ENCODE data around the gene C2orf92.
"Not testable (repeated sequence)": the region's sequence is repeated elsewhere in the genome, so short reads cannot be mapped to it uniquely, and the experiment has no call there.

Gene C2orf92

DNA sequence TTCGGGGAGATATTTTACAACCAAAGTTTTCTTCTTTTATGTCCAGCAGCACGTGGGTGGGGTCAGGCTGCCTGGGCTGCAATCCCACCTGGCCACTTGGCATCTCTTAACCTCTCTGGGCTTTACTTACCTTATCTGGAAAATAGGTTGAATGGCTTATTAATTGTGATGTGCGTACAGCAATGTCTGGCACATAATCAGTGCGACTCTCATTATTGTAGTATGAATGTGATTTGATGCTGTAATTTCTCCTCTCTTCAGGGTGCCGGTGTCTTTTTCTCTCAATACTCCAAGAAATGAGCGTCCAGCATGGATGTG lies 41.8 kb downstream of the C2orf92 start:
- Histone ChIP-seq H3K27ac (ENCODE audit: low read length) (no peak overlapping the region), H3K4me3 (ENCODE audit: low read length) (no peak overlapping the region), H3K9ac (ENCODE audit: low read length) (no peak overlapping the region), H3K36me3 (ENCODE audit: control insufficient read depth, low read depth, low read length) (no peaks in the 10 kb centered on the region), H3K9me3 (ENCODE audit: control insufficient read depth, low read depth, low read length) (no peaks in the 10 kb centered on the region), H3K27me3 (ENCODE audit: control insufficient read depth, insufficient read depth, low read length) (no peaks in the 10 kb centered on the region), H3K4me1 (ENCODE audit: control insufficient read depth, low read depth, low read length) (no peaks in the 10 kb centered on the region)

- not testable (repeated sequence) for H3K4me3 ChIP-seq (ENCODE audit: low read length); H3K4me1 ChIP-seq (ENCODE audit: control insufficient read depth, low read depth, low read length); H3K36me3 ChIP-seq (ENCODE audit: control insufficient read depth, low read depth, low read length); H3K9ac ChIP-seq (ENCODE audit: low read length); H3K27me3 ChIP-seq (ENCODE audit: control insufficient read depth, insufficient read depth, low read length); H3K27ac ChIP-seq (ENCODE audit: low read length); H3K9me3 ChIP-seq (ENCODE audit: control insufficient read depth, low read depth, low read length)
Measured at GRCh38 chr2:97712175-97712574, 42.7 kb downstream of the C2orf92 start.

DNA sequence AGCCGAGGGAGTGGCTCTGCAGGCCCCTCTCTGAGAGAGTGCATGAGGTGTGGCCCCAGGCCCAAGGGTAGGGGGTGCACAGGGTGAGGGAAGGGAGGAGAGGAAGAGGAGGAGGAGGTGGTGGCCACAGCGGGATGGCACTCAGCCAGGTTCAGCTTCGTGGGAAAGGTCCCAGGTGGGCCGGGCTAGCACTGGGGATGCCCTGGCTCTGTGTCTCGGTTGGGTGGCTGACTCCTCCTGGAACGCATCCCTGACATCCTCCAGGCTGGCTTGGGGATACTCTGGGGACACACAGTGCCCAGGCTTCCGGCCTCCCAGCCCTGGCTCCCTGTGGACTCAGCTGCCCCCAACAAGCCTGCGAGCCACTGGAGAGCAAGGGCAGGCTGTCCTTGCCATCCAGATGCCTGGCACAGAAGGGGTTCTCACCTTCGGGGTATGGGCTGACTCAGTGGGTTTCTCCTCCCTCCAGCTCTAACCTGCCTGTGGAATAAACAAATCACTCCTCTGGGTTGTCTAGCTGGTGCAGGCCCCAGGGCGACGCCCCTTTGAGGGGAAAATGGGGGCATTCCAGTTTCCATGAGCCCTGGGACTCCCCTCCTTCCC lies 43.3 kb downstream of the C2orf92 start:
- Histone ChIP-seq H3K36me3 (ENCODE audit: control insufficient read depth, low read depth, low read length) (no peaks in the 10 kb centered on the region), H3K4me1 (ENCODE audit: control insufficient read depth, low read depth, low read length) (no peaks in the 10 kb centered on the region), H3K9me3 (ENCODE audit: control insufficient read depth, low read depth, low read length) (no peaks in the 10 kb centered on the region), H3K9ac (ENCODE audit: low read length) (no peak overlapping the region), H3K27ac (ENCODE audit: low read length) (no peak overlapping the region), H3K4me3 (ENCODE audit: low read length) (no peak overlapping the region), H3K27me3 (ENCODE audit: control insufficient read depth, insufficient read depth, low read length) (no peaks in the 10 kb centered on the region)

- no peak within 1 kb of the TSS for H3K27ac ChIP-seq (ENCODE audit: low read length)
- no peaks in the 10 kb centered on the region for H3K27me3 ChIP-seq (ENCODE audit: control insufficient read depth, insufficient read depth, low read length)
- no peaks in the 10 kb centered on the region for H3K36me3 ChIP-seq (ENCODE audit: control insufficient read depth, low read depth, low read length)
- no peaks in the 10 kb centered on the region for H3K4me1 ChIP-seq (ENCODE audit: control insufficient read depth, low read depth, low read length)
- no peaks in the 10 kb centered on the region for H3K9me3 ChIP-seq (ENCODE audit: control insufficient read depth, low read depth, low read length)
- no peak within 1 kb of the TSS for H3K9ac ChIP-seq (ENCODE audit: low read length)
- H3K4me3 ChIP-seq (ENCODE audit: low read length), result no peak within 1 kb of the TSS
Measured at GRCh38 chr2:97713296-97714083, 44.0 kb downstream of the C2orf92 start, which contains the start of gene ZAP70. ZAP70 (plus strand) TSS chr2:97713576; CDS start chr2:97724037, 10,461 bp downstream.

- Histone ChIP-seq H3K27me3 (ENCODE audit: control insufficient read depth, insufficient read depth, low read length) (no peaks in the 10 kb centered on the region), H3K9me3 (ENCODE audit: control insufficient read depth, low read depth, low read length) (no peaks in the 10 kb centered on the region), H3K4me1 (ENCODE audit: control insufficient read depth, low read depth, low read length) (no peaks in the 10 kb centered on the region), H3K36me3 (ENCODE audit: control insufficient read depth, low read depth, low read length) (no peaks in the 10 kb centered on the region), H3K9ac (ENCODE audit: low read length) (no peak overlapping the region), H3K27ac (ENCODE audit: low read length) (no peak overlapping the region), H3K4me3 (ENCODE audit: low read length) (no peak overlapping the region)
Measured at GRCh38 chr2:97714084-97714949, 44.8 kb downstream of the C2orf92 start.

GRCh38 chr2:97714950-97715652 lies 45.6 kb downstream of the C2orf92 start:
- Histone ChIP-seq H3K9ac (ENCODE audit: low read length) (no peak overlapping the region), H3K27ac (ENCODE audit: low read length) (no peak overlapping the region), H3K9me3 (ENCODE audit: control insufficient read depth, low read depth, low read length) (no peaks in the 10 kb centered on the region), H3K36me3 (ENCODE audit: control insufficient read depth, low read depth, low read length) (no peaks in the 10 kb centered on the region), H3K27me3 (ENCODE audit: control insufficient read depth, insufficient read depth, low read length) (no peaks in the 10 kb centered on the region), H3K4me3 (ENCODE audit: low read length) (no peak overlapping the region), H3K4me1 (ENCODE audit: control insufficient read depth, low read depth, low read length) (no peaks in the 10 kb centered on the region)

DNA sequence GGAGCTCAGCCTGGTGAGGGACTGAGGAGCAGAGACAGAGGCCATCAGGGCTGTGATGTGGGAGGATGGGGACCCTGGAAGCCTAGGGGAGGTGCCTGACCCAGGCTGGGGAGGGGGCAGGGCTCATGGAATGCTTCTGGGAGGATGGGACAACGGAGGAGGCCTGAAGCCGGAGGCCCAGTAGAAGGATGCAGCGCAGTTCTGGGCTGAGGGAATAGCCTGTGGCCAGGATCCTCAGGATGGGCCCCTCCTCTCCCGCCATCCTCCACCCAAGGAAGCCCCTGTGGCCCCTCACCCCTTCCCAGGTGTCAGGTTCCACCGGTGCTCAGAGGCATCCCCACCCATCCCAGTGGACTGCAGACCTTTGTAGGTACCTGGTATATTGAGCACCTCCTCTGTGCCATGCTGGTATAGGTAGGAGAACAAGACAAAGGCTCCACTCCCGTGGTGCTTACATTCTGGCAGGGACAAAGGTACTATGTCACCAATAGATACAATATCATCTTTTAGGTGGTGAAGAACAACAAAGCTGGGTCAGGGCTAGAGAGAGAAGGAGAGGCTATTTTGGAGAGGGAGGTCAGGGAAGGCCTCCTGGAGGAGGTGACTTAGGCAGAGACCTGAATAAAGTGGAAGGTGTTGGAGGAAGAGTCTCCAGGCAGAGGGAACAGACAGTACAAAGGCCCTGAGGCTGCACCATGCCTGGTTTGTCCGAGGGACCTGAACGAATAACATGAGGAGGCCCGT lies 46.6 kb downstream of the C2orf92 start:
- Histone ChIP-seq H3K27ac (ENCODE audit: low read length) (no peak overlapping the region), H3K9ac (ENCODE audit: low read length) (no peak overlapping the region), H3K27me3 (ENCODE audit: control insufficient read depth, insufficient read depth, low read length) (no peaks in the 10 kb centered on the region), H3K9me3 (ENCODE audit: control insufficient read depth, low read depth, low read length) (no peaks in the 10 kb centered on the region), H3K4me1 (ENCODE audit: control insufficient read depth, low read depth, low read length) (peaks cover 9% of the 10 kb centered on the region), H3K36me3 (ENCODE audit: control insufficient read depth, low read depth, low read length) (no peaks in the 10 kb centered on the region), H3K4me3 (ENCODE audit: low read length) (no peak overlapping the region)

- Histone ChIP-seq H3K27ac (ENCODE audit: low read length) (no peak overlapping the region), H3K4me1 (ENCODE audit: control insufficient read depth, low read depth, low read length) (peaks cover 10% of the 10 kb centered on the region), H3K9me3 (ENCODE audit: control insufficient read depth, low read depth, low read length) (no peaks in the 10 kb centered on the region), H3K9ac (ENCODE audit: low read length) (no peak overlapping the region), H3K4me3 (ENCODE audit: low read length) (no peak overlapping the region), H3K27me3 (ENCODE audit: control insufficient read depth, insufficient read depth, low read length) (no peaks in the 10 kb centered on the region), H3K36me3 (ENCODE audit: control insufficient read depth, low read depth, low read length) (no peaks in the 10 kb centered on the region)
Measured at GRCh38 chr2:97716695-97717612, 47.4 kb downstream of the C2orf92 start.

DNA sequence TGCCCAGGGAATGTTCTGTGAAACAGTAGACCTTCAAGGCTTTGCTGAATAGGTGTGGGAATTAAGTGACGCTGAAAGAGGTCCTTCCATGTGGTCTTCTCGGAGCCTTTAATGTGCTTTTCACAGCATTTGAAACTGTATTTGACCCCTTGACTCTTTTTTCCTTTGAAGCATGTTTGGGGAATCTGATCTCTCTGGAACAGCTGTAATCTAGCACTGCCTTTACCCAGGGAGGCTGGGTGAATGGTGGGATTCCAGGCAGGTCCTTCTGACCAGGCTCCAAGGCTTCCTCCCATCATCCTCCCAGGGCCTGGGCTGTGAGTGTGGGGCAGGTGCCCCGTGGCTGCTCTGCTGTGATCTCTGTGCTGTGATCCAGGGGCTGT lies 48.1 kb downstream of the C2orf92 start:
- Histone ChIP-seq H3K4me3 (ENCODE audit: low read length) (no peak overlapping the region), H3K9me3 (ENCODE audit: control insufficient read depth, low read depth, low read length) (no peaks in the 10 kb centered on the region), H3K36me3 (ENCODE audit: control insufficient read depth, low read depth, low read length) (no peaks in the 10 kb centered on the region), H3K4me1 (ENCODE audit: control insufficient read depth, low read depth, low read length) (peaks cover 10% of the 10 kb centered on the region), H3K27me3 (ENCODE audit: control insufficient read depth, insufficient read depth, low read length) (no peaks in the 10 kb centered on the region), H3K27ac (ENCODE audit: low read length) (no peak overlapping the region), H3K9ac (ENCODE audit: low read length) (no peak overlapping the region)

Data from iPS-18a (cell line).